H9 (cell line): ENCODE data around the gene PHACTR2. TPM values are rescaled to one million over a fixed set of nuclear protein-coding genes. Genes with fewer than 3 reads are reported as not detected.

ENCODE experiments used
- DNase-seq: peaks from one replicate; pipeline ENCODE4 v3.0.0-alpha.2; 2017
- H2AFZ ChIP-seq: one replicate; pipeline ENCODE4 v1.6.1; 2013; ENCODE audit warnings: mild to moderate bottlenecking, low read length, control low read depth, moderate library complexity
- H2AK5ac ChIP-seq: 2 replicates; pipeline ENCODE4 v1.6.1; 2013; ENCODE audit warnings: low read length, control low read depth, mixed read lengths; ENCODE audit not compliant: insufficient read length
- H2BK120ac ChIP-seq: one replicate; pipeline ENCODE4 v1.6.1; 2013; ENCODE audit warnings: low read depth, mild to moderate bottlenecking, low read length, control low read depth, inconsistent platforms; ENCODE audit not compliant: poor library complexity, severe bottlenecking
- H2BK12ac ChIP-seq: 2 replicates; pipeline ENCODE4 v1.6.1; 2013; ENCODE audit warnings: low read length, control low read depth, mixed read lengths, low read depth; ENCODE audit not compliant: insufficient read length
- H2BK15ac ChIP-seq: 2 replicates; pipeline ENCODE4 v1.6.1; 2013; ENCODE audit warnings: low read depth, low read length, control low read depth
- H2BK20ac ChIP-seq: one replicate; pipeline ENCODE4 v1.6.1; 2013; ENCODE audit warnings: low read depth, mild to moderate bottlenecking, low read length, control low read depth, inconsistent platforms; ENCODE audit not compliant: poor library complexity, severe bottlenecking
- H2BK5ac ChIP-seq: 2 replicates; pipeline ENCODE4 v1.6.1; 2013; ENCODE audit warnings: low read length, control low read depth, mixed read lengths; ENCODE audit not compliant: insufficient read length
- H3K14ac ChIP-seq: 2 replicates; pipeline ENCODE4 v1.6.1; 2013; ENCODE audit warnings: low read length, control low read depth; ENCODE audit not compliant: insufficient read depth
- H3K18ac ChIP-seq: 2 replicates; pipeline ENCODE4 v1.6.1; 2013; ENCODE audit warnings: low read depth, mild to moderate bottlenecking, mixed read lengths, low read length, control low read depth; ENCODE audit not compliant: insufficient read length
- H3K23ac ChIP-seq: 2 replicates; pipeline ENCODE4 v1.6.1; 2013; ENCODE audit warnings: low read length, control low read depth, mixed read lengths, low read depth; ENCODE audit not compliant: insufficient read length
- H3K23me2 ChIP-seq: 2 replicates; pipeline ENCODE4 v1.6.1; 2013; ENCODE audit warnings: low read depth, mild to moderate bottlenecking, mixed read lengths, low read length, control low read depth; ENCODE audit not compliant: insufficient read length, poor library complexity, severe bottlenecking
- H3K27ac ChIP-seq: 2 replicates; pipeline ENCODE4 v1.5.1; 2013; ENCODE audit warnings: low read length, control low read depth, mixed read lengths, low read depth; ENCODE audit not compliant: insufficient read length
- H3K27me3 ChIP-seq: 2 replicates; pipeline ENCODE4 v1.6.1; 2013; ENCODE audit warnings: low read length, control low read depth, inconsistent platforms; ENCODE audit not compliant: insufficient read depth
- H3K4ac ChIP-seq: 2 replicates; pipeline ENCODE4 v1.6.1; 2013; ENCODE audit warnings: low read depth, mild to moderate bottlenecking, control low read depth, inconsistent platforms, low read length, moderate library complexity
- H3K4me1 ChIP-seq: 2 replicates; pipeline ENCODE4 v1.6.1; 2013; ENCODE audit warnings: low read length, control low read depth, inconsistent platforms; ENCODE audit not compliant: insufficient read depth
- H3K4me2 ChIP-seq: 2 replicates; pipeline ENCODE4 v1.6.1; 2013; ENCODE audit warnings: low read length, control low read depth, mixed read lengths; ENCODE audit not compliant: insufficient read length, insufficient read depth
- H3K56ac ChIP-seq: 2 replicates; pipeline ENCODE4 v1.6.1; 2013; ENCODE audit warnings: low read depth, mild to moderate bottlenecking, mixed read lengths, low read length, control low read depth; ENCODE audit not compliant: insufficient read length
- H3K79me1 ChIP-seq: 2 replicates; pipeline ENCODE4 v1.6.1; 2013; ENCODE audit warnings: low read depth, mild to moderate bottlenecking, moderate library complexity, low read length, control low read depth, inconsistent platforms; ENCODE audit not compliant: insufficient read depth, poor library complexity, severe bottlenecking
- H3K79me2 ChIP-seq: 2 replicates; pipeline ENCODE4 v1.6.1; 2013; ENCODE audit warnings: low read length, control low read depth, inconsistent platforms; ENCODE audit not compliant: insufficient read depth
- H3K9ac ChIP-seq: 2 replicates; pipeline ENCODE4 v1.6.1; 2013; ENCODE audit warnings: low read length, control low read depth, mixed read lengths; ENCODE audit not compliant: insufficient read length; ENCODE audit errors: extremely low read depth
- H3K9me3 ChIP-seq: one replicate; pipeline ENCODE4 v1.6.1; 2013; ENCODE audit warnings: low read depth, low read length, inconsistent platforms; ENCODE audit not compliant: control insufficient read depth
- H3T11ph ChIP-seq: one replicate; pipeline ENCODE4 v1.6.1; 2013; ENCODE audit warnings: mild to moderate bottlenecking, low read length, control low read depth, inconsistent platforms
- H4K20me1 ChIP-seq: one replicate; pipeline ENCODE4 v1.6.1; 2013; ENCODE audit not compliant: control insufficient read depth, insufficient read length, insufficient read depth
- H4K5ac ChIP-seq: 2 replicates; pipeline ENCODE4 v1.6.1; 2013; ENCODE audit warnings: low read depth, mild to moderate bottlenecking, mixed read lengths, low read length, control low read depth; ENCODE audit not compliant: insufficient read length
- H4K8ac ChIP-seq: replicated peaks from 2 replicates; pipeline ENCODE4 v1.6.1; 2013; ENCODE audit warnings: low read length, control low read depth, mixed read lengths, low read depth; ENCODE audit not compliant: insufficient read length
- H4K91ac ChIP-seq: 2 replicates; pipeline ENCODE4 v1.6.1; 2013; ENCODE audit warnings: low read depth, mild to moderate bottlenecking, moderate library complexity, mixed read lengths, low read length, control low read depth; ENCODE audit not compliant: insufficient read length
- H3K27ac Mint-ChIP-seq, 3 experiments: 2 replicates in 2 of 3; 3 replicates in 1 of 3; pipeline ENCODE4 v1.8.0; 2020 to 2021; ENCODE audit warnings: mixed read lengths in 3 of 3, mild to moderate bottlenecking in 1 of 3, moderate library complexity in 1 of 3
- H3K27me3 Mint-ChIP-seq: 2 replicates; pipeline ENCODE4 v1.8.0; 2021; ENCODE audit warnings: low read depth, mild to moderate bottlenecking, moderate library complexity, mixed read lengths
- H3K36me3 Mint-ChIP-seq, 3 experiments: 2 replicates in 2 of 3; 3 replicates in 1 of 3; pipeline ENCODE4 v1.8.0; 2020 to 2021; ENCODE audit warnings: low read depth in 3 of 3, mixed read lengths in 3 of 3; ENCODE audit not compliant: insufficient read depth in 1 of 3
- H3K4me1 Mint-ChIP-seq, 2 experiments: 2 replicates each; pipeline ENCODE4 v1.8.0; 2020; ENCODE audit warnings: mixed read lengths in 2 of 2
- H3K4me3 Mint-ChIP-seq, 2 experiments: 2 replicates in 1 of 2; 3 replicates in 1 of 2; pipeline ENCODE4 v1.8.0; 2020 to 2021; ENCODE audit warnings: mild to moderate bottlenecking in 2 of 2, mixed read lengths in 2 of 2, moderate library complexity in 1 of 2
- H3K9me3 Mint-ChIP-seq, 2 experiments: 2 replicates in 1 of 2; 3 replicates in 1 of 2; pipeline ENCODE4 v1.8.0; 2020; ENCODE audit warnings: mild to moderate bottlenecking in 2 of 2, mixed read lengths in 2 of 2, moderate library complexity in 1 of 2
- CTCF ChIP-seq: fragments of 200-600 bp; sonication (generic); conservative IDR thresholded peaks from 3 replicates; pipeline ENCODE4 v1.8.0; 2021; ENCODE audit warnings: antibody characterized with exemption, mild to moderate bottlenecking
- WGBS: extraction: QIAGEN DNeasy Blood & Tissue Kit; methylation state at CpG from one replicate; pipeline ENCODE4 v1.1.7; 2013; ENCODE audit warnings: missing lambda C conversion rate, low lambda C conversion rate, mixed read lengths; ENCODE audit not compliant: insufficient read length; ENCODE audit errors: extremely low coverage; 5-methylcytosine and 5-hydroxymethylcytosine counted together
- total RNA-seq: library from RNA; stranded (reverse); gene quantifications from 2 replicates; pipeline ENCODE4 v1.2.1, GENCODE V29; 2021

The PHACTR2 gene
- total RNA-seq, 1 experiment from 2014 or later = 131 TPM

DNA sequence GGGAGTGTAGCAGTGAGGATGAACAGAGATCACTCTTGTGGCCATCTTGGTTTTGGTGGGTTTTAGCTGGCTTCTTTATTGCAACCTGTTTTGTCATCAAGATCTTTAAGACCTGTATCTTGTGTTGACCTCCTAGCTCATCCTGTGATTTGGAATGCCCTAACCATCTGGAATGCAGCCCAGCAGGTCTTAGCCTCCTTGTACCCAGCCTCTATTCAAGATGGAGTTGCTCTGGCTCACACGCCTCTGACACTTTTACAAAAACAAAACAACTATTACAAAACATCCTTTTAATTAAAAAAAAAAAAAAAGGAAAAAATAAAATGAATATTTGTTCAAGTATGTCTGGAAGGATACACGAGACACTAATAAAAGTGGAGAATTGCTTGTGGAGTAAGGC lies 62.4 kb downstream of the PHACTR2 start:
- H2AFZ ChIP-seq = no peak overlapping the region
- H2BK12ac ChIP-seq = no peak overlapping the region
- H3K18ac ChIP-seq = no peak overlapping the region
- TF ChIP-seq CTCF = no peak
- DNase-seq = no peak
- H3K27ac ChIP-seq = no peak overlapping the region
- no peaks in the 10 kb centered on the region for H3K79me2 ChIP-seq
- no peak overlapping the region for H2BK20ac ChIP-seq
- H3K36me3 Mint-ChIP-seq = peaks cover 0 to 19% (median 4%) of the 10 kb centered on the region in 3 experiments; a peak in 4 of 7 replicates
- H2BK120ac ChIP-seq = no peak overlapping the region
- H3K27ac Mint-ChIP-seq = no peak overlapping the region; a peak in 1 of 7 replicates
- no peak overlapping the region for H2BK15ac ChIP-seq
- no peak overlapping the region for H3K23ac ChIP-seq
- H4K20me1 ChIP-seq = no peaks in the 10 kb centered on the region
- H3K4me1 Mint-ChIP-seq = peaks cover 45 to 46% of the 10 kb centered on the region in 2 experiments
- H3K4me1 ChIP-seq = peaks cover 23% of the 10 kb centered on the region
- H4K5ac ChIP-seq = no peak overlapping the region
- no CpG with 5 or more reads among the region's 2 CpGs for WGBS
- H4K8ac ChIP-seq = no peak overlapping the region
- no peak overlapping the region for H2AK5ac ChIP-seq
- H3K4me2 ChIP-seq = no peak overlapping the region
- H3K4ac ChIP-seq = no peak overlapping the region
- H4K91ac ChIP-seq = no peak overlapping the region
- H2BK5ac ChIP-seq = no peak overlapping the region
- H3K4me3 Mint-ChIP-seq = no peak overlapping the region
- no peaks in the 10 kb centered on the region for H3K9me3 Mint-ChIP-seq
- H3T11ph ChIP-seq = no peak overlapping the region
- no peak overlapping the region for H3K14ac ChIP-seq
- H3K23me2 ChIP-seq = no peaks in the 10 kb centered on the region
- H3K9ac ChIP-seq = no peak overlapping the region
- H3K27me3 Mint-ChIP-seq = no peaks in the 10 kb centered on the region
- no peaks in the 10 kb centered on the region for H3K79me1 ChIP-seq
- H3K56ac ChIP-seq = no peak overlapping the region
- no peaks in the 10 kb centered on the region for H3K27me3 ChIP-seq
- H3K9me3 ChIP-seq = no peaks in the 10 kb centered on the region
